Gastrocnemius medialis (tissue), 4 donors: ENCODE results near the gene SIT1. TPM values are rescaled to one million over a fixed set of nuclear protein-coding genes. Genes with fewer than 3 reads are reported as not detected.

Source experiments
- ATAC-seq, 2 donors: fragments of 150-250 bp; one replicate each; pipeline ENCODE4 v1.9.1; 2016
- DNase-seq, 2 donors: peaks; one replicate each; pipeline ENCODE4 v3.0.0-alpha.2; 2019
- H3K27ac ChIP-seq, 4 donors: fragments of 200-600 bp; sonication (generic); 1 replicate in 1 of 4; 2 replicates in 3 of 4; pipeline ENCODE4 v1.5.1; 2016 to 2018; ENCODE audit warnings: mild to moderate bottlenecking in 2 of 4, moderate library complexity in 1 of 4
- H3K27me3 ChIP-seq, 3 donors: fragments of 200-600 bp; sonication (generic) in 2 of 3; 1 replicate in 1 of 3; 2 replicates in 2 of 3; pipeline versions ENCODE4 v1.5.1 to v1.6.0; 2016 to 2019; ENCODE audit warnings: mild to moderate bottlenecking in 1 of 3, moderate library complexity in 1 of 3
- H3K36me3 ChIP-seq, 2 donors: fragments of 200-600 bp; sonication (generic) in 1 of 2; one replicate each; pipeline ENCODE4 v1.5.1; 2017 to 2018
- H3K4me1 ChIP-seq, 2 donors: fragments of 200-600 bp; sonication (generic) in 1 of 2; one replicate each; pipeline ENCODE4 v1.5.1; 2016 to 2017; ENCODE audit warnings: mild to moderate bottlenecking in 2 of 2
- H3K4me3 ChIP-seq, 4 donors: fragments of 200-600 bp; sonication (generic) in 3 of 4; 1 replicate in 1 of 4; 2 replicates in 3 of 4; pipeline ENCODE4 v1.5.1; 2016 to 2019; ENCODE audit warnings: mild to moderate bottlenecking in 2 of 4
- H3K9me3 ChIP-seq, 3 donors: fragments of 200-600 bp; sonication (generic) in 2 of 3; 1 replicate in 1 of 3; 2 replicates in 2 of 3; pipeline ENCODE4 v1.5.1; 2016 to 2019
- POLR2A ChIP-seq, 2 donors: fragments of 450-650 bp; IDR thresholded peaks; one replicate each; pipeline ENCODE4 v1.6.1; 2017; ENCODE audit warnings: antibody characterized with exemption in 2 of 2, mild to moderate bottlenecking in 2 of 2, moderate library complexity in 2 of 2
- in situ Hi-C, 4 donors: fragments of 200-750 bp; cut with MboI; loops; one replicate each; pipeline versions ENCODE4 v1.15.0 to v1.8.0; 2017; ENCODE audit warnings: low sequenced_read_pairs in 4 of 4
- intact Hi-C: fragments of 100-400 bp; cut with DNase I; formaldehyde crosslinking; loops from one replicate; pipeline ENCODE4 v1.15.1; 2023; ENCODE audit warnings: low total_unique reads
- total RNA-seq, 4 donors: library from RNA; depleted of rRNA; stranded (reverse); fragments of >200 nt; gene quantifications; one replicate each; pipeline versions ENCODE4 v1.1.0 to v1.2.3, GENCODE V29; 2016
- TF ChIP-seq, protein P1 (sequence below), 5 experiments: fragments of 450-650 bp in 3 of 5; fragments of 200-600 bp in 2 of 5; sonication (generic) in 2 of 5; IDR thresholded peaks in 4 of 5; conservative IDR thresholded peaks in 1 of 5; 1 replicate in 4 of 5; 2 replicates in 1 of 5; pipeline ENCODE4 v1.5.1; 2016 to 2019; ENCODE audit warnings: antibody characterized with exemption in 5 of 5, mild to moderate bottlenecking in 3 of 5, moderate library complexity in 3 of 5

The SIT1 gene, protein sequence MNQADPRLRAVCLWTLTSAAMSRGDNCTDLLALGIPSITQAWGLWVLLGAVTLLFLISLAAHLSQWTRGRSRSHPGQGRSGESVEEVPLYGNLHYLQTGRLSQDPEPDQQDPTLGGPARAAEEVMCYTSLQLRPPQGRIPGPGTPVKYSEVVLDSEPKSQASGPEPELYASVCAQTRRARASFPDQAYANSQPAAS
- total RNA-seq: not detected

DNA sequence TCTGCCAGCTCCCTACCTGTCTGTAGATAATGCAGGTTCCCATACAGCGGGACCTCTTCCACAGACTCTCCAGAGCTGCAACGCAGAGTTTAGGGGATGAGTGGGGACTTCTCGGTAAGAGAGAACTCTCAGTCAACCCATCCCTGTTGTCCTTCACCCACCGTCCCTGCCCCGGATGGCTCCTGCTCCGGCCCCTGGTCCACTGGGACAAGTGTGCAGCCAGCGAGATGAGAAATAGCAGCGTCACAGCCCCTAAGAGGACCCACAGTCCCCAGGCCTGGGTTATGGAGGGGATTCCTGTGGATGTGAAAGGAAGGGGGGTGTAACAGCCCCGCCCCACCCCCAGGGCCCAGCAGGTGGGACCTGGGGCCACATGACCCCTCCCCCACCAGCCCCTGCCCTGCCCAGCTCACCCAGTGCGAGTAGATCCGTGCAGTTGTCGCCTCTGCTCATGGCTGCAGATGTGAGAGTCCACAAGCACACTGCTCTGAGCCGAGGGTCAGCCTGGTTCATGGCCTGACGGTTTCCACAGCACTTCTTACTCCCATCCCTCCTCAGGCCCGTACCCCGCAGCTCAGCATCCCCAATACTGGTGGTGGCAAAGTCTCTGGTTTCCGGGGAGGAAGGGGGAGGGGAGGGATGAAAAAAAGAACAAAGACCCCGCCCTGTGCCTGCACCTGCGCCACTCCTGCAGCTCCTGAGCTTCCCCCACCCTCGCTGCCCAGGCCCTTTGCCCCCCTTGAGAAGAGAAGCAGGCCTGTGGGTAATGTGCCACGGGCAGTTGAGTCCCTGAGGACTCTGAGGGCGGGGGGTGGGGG is at the start of gene SIT1:
TSS of gene SIT1 (minus strand) at position 591 of the 818 bp plus-strand sequence. CDS start at position 513, 78 bp downstream.
- in situ Hi-C loops: loop anchor here in 1 of 4 donors (25.0 kb wide), 1 partner anchor 88 kb away; a partner anchor contains a TSS
- no peak for ATAC-seq
- H3K4me1 ChIP-seq: peaks cover 11% of the 10 kb centered on the region in 2 donors

DNA sequence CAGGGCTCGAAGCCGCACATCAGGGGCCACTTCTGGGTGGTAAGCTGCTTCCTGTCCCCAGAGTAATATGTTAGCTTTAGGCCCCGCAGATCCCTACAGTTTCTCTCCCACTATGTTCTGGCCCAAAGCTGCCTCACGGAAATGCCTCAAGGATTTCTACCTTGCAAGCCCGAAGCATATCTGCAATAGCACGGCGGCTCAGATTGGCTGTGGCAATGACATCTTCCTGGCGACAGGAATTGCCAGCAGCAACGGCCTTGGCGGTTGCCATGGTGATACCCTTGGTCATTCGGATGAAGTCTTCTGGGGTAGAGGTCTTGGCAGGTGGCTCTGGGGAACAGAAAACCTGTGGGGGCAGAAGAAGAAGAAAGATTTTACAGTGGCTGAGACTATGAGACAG is 49.3 kb upstream of the SIT1 start:
- no peak overlapping the region for H3K4me3 ChIP-seq
- in situ Hi-C loops (no loop called here), intact Hi-C loops (no loop called here)
- peaks cover 6 to 7% of the 10 kb centered on the region in 2 donors for H3K4me1 ChIP-seq
- DNase-seq (no peak), ATAC-seq (no peak)
- TF ChIP-seq, protein P1, sequence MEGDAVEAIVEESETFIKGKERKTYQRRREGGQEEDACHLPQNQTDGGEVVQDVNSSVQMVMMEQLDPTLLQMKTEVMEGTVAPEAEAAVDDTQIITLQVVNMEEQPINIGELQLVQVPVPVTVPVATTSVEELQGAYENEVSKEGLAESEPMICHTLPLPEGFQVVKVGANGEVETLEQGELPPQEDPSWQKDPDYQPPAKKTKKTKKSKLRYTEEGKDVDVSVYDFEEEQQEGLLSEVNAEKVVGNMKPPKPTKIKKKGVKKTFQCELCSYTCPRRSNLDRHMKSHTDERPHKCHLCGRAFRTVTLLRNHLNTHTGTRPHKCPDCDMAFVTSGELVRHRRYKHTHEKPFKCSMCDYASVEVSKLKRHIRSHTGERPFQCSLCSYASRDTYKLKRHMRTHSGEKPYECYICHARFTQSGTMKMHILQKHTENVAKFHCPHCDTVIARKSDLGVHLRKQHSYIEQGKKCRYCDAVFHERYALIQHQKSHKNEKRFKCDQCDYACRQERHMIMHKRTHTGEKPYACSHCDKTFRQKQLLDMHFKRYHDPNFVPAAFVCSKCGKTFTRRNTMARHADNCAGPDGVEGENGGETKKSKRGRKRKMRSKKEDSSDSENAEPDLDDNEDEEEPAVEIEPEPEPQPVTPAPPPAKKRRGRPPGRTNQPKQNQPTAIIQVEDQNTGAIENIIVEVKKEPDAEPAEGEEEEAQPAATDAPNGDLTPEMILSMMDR (IDR thresholded peaks at IDR 0.05 in 4 of 5, conservative IDR thresholded peaks at IDR 0.05 in 1 of 5): no peak
- no peak for TF ChIP-seq POLR2A (IDR thresholded peaks at IDR 0.05)
- no peak overlapping the region for H3K27ac ChIP-seq
- H3K36me3 ChIP-seq: peaks cover 6 to 83% of the 10 kb centered on the region in 2 donors
- no peaks in the 10 kb centered on the region for H3K9me3 ChIP-seq
- H3K27me3 ChIP-seq: no peaks in the 10 kb centered on the region

More for the DNA sequence above, at the start of gene SIT1:
- no peak within 1 kb of the TSS for H3K27ac ChIP-seq
- no peaks in the 10 kb centered on the region for H3K9me3 ChIP-seq
- no peaks in the 10 kb centered on the region for H3K27me3 ChIP-seq
- TF ChIP-seq, protein P1 (IDR thresholded peaks at IDR 0.05 in 4 of 5, conservative IDR thresholded peaks at IDR 0.05 in 1 of 5): no peak
- no peak for TF ChIP-seq POLR2A (IDR thresholded peaks at IDR 0.05)
- intact Hi-C loops: loop anchor here (10.0 kb wide), 1 partner anchor 656 kb away; no protein-coding TSS in a partner anchor
- H3K4me3 ChIP-seq: no peak within 1 kb of the TSS
- no peak for DNase-seq
- no peaks in the 10 kb centered on the region for H3K36me3 ChIP-seq

DNA sequence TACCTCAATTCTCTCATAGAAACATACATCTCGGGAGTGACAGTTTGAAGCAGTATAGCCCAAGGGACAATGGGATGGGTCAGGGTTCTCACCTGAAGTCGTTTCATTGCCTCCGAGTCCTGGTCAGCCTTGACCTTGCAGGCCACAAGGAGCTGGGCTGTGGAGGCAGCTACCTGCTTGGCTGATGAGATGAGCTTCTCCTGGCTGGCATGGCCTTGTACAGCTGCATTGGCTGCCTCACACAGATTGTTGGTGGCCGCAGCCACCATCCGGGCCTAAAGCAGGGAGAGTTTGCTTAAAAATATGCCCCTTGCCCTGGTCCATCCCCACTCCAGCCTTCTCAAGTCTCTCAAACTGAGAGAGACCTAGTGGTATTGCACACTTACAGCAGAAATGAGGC is 47.5 kb upstream of the SIT1 start:
- peak overlapping the region in 1 of 4 donors; percentile 65 for H3K27ac ChIP-seq
- no peaks in the 10 kb centered on the region for H3K27me3 ChIP-seq
- no peak for DNase-seq
- intact Hi-C loops (no loop called here), in situ Hi-C loops (loop anchor here in 1 of 4 donors (10.0 kb wide), 1 partner anchor 53 kb away; no protein-coding TSS in a partner anchor)
- peaks cover 7 to 8% of the 10 kb centered on the region in 2 donors for H3K4me1 ChIP-seq
- H3K9me3 ChIP-seq: no peaks in the 10 kb centered on the region
- no peak overlapping the region for H3K4me3 ChIP-seq
- peaks cover 6 to 65% of the 10 kb centered on the region in 2 donors for H3K36me3 ChIP-seq
- ATAC-seq: no peak
- TF ChIP-seq POLR2A (IDR thresholded peaks at IDR 0.05): no peak
- TF ChIP-seq, protein P1 (IDR thresholded peaks at IDR 0.05 in 4 of 5, conservative IDR thresholded peaks at IDR 0.05 in 1 of 5): no peak

DNA sequence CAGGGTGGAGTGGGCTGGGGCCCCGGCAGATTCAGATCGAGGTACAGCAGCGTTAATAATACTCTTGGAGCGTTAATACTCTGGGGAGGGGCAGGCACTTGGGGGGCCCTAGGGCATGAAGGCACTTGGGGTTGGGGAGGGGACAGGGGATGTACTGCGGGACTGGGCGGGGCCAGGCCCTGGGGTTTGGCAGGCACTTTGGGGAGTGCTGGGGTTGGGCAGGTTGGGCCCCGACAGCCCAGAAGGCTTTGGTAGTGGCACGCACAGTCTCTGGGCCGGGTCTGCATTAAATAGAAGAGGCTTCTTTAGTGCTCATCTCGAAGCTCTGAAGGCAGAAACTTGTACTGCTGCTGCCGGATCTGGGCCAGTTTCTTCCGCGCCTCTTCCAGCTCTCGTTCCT is 46.8 kb upstream of the SIT1 start:
- Histone ChIP-seq H3K27ac (peak overlapping the region; percentile 12 to 66 (median 51)), H3K9me3 (no peaks in the 10 kb centered on the region), H3K27me3 (no peaks in the 10 kb centered on the region), H3K4me1 (peaks cover 7 to 8% of the 10 kb centered on the region in 2 donors), H3K36me3 (peaks cover 6 to 58% of the 10 kb centered on the region in 2 donors), H3K4me3 (no peak overlapping the region)
- ATAC-seq (no peak), DNase-seq (no peak)
- intact Hi-C loops (no loop called here), in situ Hi-C loops (loop anchor here in 1 of 4 donors (10.0 kb wide), 1 partner anchor 53 kb away; no protein-coding TSS in a partner anchor)
- TF ChIP-seq, protein P1 (IDR thresholded peaks at IDR 0.05 in 4 of 5, conservative IDR thresholded peaks at IDR 0.05 in 1 of 5): no peak
- no peak for TF ChIP-seq POLR2A (IDR thresholded peaks at IDR 0.05)
